CD4-positive, alpha-beta T cell treated with Interleukin-15 for 1 hour (primary cell): ENCODE data around the gene GRIN2A.

Experiments used
- DNase-seq: peaks from one replicate; pipeline ENCODE4 v3.0.0-alpha.2; 2020

Gene GRIN2A

GRCh38 chr16:10026593-10026992, 155.6 kb downstream of the GRIN2A start:
- no peak for DNase-seq

DNA sequence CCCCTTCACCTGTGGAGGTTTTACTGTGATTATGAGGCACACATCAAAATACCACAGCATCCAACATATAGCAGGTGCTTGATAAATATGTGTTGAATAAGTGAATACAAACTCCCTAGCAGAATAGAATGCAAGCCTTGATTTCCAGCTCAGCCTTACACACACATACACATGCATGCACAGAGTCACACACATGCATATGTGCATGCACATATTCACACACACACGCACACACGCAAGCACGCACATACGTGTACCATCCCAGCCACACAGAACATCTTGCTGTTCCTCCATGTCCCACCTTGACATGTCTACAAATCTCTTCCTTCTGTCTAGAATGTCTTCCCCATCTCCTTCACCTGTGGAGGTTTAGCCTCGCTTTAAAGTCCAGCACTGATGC, 160.1 kb downstream of the GRIN2A start:
- DNase-seq, result no peak

DNA sequence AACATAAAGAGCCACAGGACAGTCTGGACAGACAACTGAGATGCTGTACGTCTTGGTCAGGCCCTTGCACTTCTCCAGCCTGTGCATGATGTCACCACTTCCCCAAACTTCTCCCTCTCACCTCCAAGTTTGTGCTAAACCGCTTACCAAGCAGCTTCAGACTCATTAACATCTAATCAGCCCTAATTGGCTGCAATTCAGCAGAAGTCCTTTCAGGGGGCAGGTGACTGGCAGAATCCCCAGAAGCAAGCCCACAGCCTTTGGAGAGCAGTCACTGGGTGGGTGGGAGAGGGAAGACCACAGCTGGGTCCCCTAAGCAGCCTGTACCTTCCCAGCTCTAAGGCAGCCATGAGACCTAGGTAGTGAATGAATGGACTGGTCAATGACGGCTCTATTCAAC, 161.4 kb downstream of the GRIN2A start:
- DNase-seq, result no peak

GRCh38 chr16:10016752-10017151, 165.5 kb downstream of the GRIN2A start:
- no peak for DNase-seq

GRCh38 chr16:10015397-10015796, 166.8 kb downstream of the GRIN2A start:
- no peak for DNase-seq

- no peak for DNase-seq
These were observed 168.5 kb downstream of the GRIN2A start for GRCh38 chr16:10013774-10014173.

DNA sequence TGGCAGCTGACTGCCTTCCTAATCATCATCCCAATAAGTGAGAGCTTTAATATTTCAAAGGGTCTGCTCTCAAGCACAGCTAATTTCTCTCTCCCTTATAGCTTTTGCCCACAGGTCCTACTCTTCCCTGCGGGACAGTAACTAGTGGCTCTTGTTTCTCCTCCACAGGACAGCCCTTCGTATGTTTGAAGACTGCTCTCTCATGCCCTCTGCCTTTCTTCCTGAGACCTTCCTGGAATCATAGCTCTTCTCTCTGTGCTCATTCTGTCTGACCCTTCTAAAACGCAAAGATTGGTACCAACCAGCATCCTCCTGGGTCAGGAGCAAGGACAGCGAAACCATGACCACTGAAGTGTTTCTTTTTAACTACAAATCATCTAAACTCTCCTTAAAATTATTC, 168.9 kb downstream of the GRIN2A start:
- DNase-seq, result no peak

- DNase-seq, result no peak
These were observed 172.5 kb downstream of the GRIN2A start for GRCh38 chr16:10009684-10010083.

DNA sequence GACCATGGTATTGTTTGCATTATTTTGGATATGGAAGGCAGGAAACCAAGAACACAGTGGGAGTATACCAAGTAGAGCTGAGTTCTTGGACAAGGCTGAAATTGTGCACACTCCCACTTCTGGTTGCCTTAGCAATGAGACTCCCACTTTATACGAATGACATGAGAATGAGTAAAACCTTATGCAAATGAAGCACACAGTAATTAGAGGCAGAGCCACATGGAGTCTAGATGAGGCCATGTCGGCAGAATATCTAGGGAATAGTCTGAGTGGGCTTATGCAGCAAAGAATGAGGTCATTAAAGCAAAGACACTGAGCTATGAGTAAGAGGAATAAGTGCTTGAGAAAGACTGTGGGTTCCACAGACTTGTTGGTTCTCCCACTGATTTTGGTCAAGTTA, 178.7 kb downstream of the GRIN2A start:
- DNase-seq, result no peak

- no peak for DNase-seq
These were observed 180.9 kb downstream of the GRIN2A start for GRCh38 chr16:10001258-10001775.

DNA sequence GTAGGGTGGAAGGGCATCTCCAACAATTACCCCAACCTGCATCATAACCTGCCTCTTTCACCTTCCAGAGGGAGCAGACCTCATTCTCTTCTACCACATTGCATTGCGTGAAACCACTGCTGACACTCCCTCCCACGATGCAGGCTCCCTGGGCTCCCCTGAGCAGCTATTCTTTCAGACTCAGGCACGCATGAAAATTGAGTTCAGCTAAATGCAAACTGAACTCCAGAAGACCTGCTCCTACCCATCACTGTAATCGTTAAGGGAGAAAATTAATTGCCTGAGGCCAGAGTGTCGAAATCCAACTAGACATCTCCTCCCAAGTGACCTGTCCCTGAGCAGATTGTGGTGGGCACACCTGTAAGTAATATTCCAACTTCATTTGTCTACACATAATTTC, 186.0 kb downstream of the GRIN2A start:
- DNase-seq, result no peak

- DNase-seq, result no peak
These were observed 189.8 kb downstream of the GRIN2A start for GRCh38 chr16:9992441-9992840.

DNA sequence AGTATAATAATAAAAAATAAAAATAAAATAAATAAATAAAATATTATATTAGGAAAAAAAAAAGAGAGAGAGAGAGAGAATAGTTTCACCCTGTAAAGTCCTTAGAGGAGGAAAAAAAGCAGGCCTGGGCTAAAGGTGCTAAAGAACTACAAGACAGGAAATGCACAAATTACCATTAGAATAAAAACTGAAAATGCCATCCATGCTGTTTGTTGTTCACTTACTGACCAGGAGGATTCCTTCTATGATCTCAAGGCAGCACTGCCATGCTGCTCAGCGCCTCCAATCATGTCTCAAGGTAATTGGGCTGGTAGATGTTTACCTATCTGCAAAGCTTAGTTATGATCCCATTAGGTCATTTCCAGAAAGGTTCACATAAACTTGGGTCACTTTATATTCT, 201.2 kb downstream of the GRIN2A start:
- DNase-seq, result no peak

DNA sequence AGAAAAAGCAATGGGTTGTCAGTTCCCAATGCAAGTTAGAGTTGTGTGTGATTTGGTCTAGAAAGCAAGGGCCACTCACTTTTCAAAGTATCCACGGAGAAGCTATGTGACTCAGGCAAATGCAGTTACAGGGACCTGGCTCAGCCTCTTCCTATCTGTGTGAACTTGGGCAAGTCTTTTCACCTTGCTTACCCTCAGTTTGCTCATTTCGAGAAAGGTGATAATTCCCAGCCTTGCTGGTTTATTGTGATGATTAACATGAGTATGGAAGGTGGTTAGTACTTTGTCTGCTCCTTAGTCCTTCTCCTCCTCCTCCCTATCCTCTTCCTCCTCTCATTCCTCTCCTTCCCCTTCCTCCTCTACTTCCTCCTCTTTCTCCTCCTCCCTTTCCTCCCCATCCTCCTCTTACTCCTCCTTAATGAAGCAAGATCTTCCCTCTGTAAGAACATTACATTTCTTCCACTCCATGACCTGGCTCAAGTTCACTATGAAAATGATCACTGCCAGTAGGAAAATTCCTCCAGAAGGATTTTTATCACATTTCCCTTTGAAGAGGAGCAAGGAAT, 204.0 kb downstream of the GRIN2A start:
- no peak for DNase-seq

DNA sequence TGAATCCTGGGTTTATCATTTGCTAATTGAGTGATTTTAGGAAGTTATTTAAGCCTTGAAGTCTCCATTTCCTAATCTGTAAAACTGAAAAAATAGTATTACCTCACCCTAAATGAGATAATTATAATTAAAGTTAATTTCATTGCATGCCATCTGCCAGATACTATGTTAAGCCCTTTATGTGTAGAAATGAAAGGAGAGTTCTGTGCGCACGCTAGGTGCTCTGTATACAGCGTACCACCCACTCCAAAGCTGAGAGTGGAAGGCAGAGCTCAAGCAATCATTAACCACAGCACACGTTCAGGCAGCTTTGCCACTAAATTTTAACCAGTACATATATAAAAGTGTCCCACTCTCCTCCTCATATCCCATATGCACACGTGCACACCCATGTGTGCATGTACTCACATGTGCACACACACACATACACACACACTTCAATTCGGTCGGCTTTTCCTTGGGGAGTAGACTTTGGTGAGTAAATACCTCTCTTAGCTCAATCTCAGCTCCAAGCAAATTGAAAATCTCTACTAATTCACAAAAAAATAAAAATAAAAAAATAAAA, 204.8 kb downstream of the GRIN2A start:
- no peak for DNase-seq

- DNase-seq, result no peak
These were observed 205.6 kb downstream of the GRIN2A start for GRCh38 chr16:9976601-9977000.

GRCh38 chr16:9971907-9972306, 210.3 kb downstream of the GRIN2A start:
- no peak for DNase-seq

DNA sequence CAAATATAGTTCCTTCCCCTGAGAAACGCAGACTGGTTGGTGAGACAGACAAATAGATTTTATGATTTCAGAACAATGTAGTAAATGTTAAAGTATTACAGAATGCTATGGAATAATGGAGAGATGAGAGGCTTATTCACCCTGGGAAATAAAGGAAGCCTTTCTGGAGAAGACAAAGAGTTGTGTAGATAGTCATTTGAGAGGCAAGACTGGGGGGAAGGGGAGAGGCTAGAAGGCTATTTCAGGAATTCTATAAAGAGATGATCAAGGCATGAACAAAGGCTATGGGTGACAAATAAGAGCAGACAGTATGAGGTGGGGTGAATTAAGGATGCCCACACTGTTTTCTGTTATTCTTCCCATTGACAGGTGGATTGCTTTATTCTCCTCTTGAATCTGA, 211.4 kb downstream of the GRIN2A start:
- no peak for DNase-seq

GRCh38 chr16:9970244-9970643, 212.0 kb downstream of the GRIN2A start:
- DNase-seq, result no peak

- DNase-seq, result no peak
These were observed 212.6 kb downstream of the GRIN2A start for GRCh38 chr16:9969580-9969979.

DNA sequence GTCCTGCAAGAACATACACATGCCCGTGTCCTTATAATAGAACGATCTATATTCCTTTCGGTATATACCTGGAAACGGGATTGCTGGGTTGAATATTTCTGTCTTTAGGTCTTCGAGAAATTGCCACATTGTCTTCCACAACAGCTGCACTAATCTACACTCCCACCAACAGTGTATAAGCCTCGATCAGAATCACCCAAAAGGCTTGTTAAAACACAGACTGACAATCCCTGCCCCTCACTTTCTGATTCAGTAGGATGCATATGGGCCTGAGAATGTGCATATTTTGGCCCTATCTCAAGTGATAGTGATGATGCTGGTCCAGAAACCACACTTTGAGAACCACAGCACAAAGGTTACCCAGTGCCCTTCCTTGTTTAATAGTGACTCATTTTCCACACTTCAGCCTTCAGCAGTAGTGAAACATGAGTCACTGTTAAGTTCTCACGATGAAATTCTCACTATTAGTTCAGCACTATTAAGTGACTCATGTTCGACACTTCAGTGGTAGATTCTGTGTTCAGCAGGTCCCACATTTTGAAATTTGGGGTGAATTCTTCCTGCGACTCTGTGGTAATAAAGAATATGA, 215.6 kb downstream of the GRIN2A start:
- DNase-seq, result no peak

DNA sequence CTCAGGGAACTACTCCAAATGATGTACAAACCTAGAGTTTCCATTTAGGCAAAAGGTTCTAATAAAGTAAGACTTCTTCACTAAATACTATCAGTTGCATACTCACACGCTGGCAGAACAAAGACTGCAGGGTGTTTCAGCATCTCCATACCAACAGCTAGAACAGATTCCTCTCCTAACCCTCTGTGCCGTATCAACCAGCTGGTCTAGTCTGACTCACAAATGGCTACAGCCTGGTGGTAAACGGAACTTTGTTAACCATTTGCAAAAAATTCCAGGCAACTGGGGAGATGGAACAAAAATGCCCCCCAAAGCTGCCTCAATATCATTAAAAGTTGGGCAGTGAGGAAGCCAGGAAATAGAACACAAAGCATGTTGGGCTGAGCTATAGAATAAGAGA, 217.1 kb downstream of the GRIN2A start:
- no peak for DNase-seq

GRCh38 chr16:9964426-9964825, 217.8 kb downstream of the GRIN2A start:
- DNase-seq, result no peak

- DNase-seq, result no peak
These were observed 224.8 kb downstream of the GRIN2A start for GRCh38 chr16:9957433-9957832.

DNA sequence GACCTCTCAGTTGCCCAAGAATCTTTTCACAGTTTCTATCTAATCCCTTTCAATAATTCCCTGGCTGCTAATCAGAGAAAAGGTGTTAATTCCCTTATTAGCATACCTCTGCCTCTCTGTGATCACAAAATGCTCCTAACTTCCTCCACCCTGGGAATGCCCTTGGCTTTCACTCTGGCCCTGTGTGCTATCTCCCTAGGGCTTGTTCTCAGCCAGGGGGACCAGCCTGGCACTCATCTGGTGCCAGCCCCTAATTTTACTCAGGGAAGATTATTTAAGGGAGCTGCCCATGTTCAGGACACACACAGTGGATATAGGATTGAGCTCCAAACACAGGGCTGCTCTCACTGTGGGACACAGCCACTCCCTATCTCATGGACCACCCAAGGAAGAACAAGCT, 225.2 kb downstream of the GRIN2A start:
- no peak for DNase-seq
